ENCODE data around the gene F7. TPM values are rescaled to one million over a fixed set of nuclear protein-coding genes. Genes with fewer than 3 reads are reported as not detected.

F7 gene
- total and polyA plus RNA-seq, 9 of the 15 experiments (the other 6 are each of a cell fraction or from before 2014, with no cell fraction given) = not detected

DNA sequence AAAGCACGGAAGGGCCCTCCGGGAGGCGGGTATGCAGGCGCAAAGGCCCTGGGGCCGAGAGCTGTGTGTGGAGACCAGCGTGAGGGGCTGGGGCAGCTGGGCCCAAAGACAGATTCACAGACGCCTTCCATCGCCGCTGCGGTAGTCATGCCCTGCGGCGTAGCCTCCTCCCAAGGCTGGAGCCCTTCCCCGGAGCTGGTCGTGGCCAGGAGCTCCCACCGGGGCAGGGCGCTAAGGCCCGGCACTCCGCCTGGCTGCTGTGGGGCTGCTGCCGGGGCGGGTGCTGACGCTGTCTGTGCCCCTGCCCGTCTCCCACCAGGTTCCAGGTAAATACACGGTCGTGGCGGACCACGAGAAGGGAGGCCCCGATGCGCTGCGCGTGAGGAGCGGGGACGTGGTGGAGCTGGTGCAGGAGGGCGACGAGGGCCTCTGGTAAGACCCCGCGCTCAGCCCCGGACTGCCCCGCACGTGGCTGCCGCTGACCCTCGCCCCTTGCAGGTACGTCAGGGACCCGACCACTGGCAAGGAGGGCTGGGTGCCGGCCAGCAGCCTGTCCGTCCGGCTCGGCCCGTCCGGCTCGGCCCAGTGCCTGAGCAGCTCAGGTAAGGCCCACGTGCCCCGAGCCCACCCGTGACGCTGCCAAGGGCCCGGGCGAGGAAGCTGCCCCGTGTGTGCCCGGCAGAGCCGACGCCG, 9.4 kb upstream of the F7 start:
- Histone ChIP-seq H4K20me1 (replicated peaks; ENCODE audit: control insufficient read depth, insufficient read depth, low read length) (no peaks in the 10 kb centered on the region; the same call in 1 of the 2 replicates), H3K9me3 (replicated peaks; ENCODE audit: control insufficient read depth, insufficient read depth, low read depth, low read length) (no peaks in the 10 kb centered on the region), H3K79me2 (ENCODE audit: control insufficient read depth, insufficient read depth, low read length) (no peaks in the 10 kb centered on the region), H3K4me1 (replicated peaks in 1 of 2; ENCODE audit: control insufficient read depth in 2 of 2, insufficient read depth in 2 of 2, low read length in 2 of 2) (peaks cover 0 to 8% of the 10 kb centered on the region in 2 experiments; a peak in 1 of 5 replicates), H3K27me3 (ENCODE audit: control insufficient read depth in 2 of 2, insufficient read depth in 2 of 2, low read length in 2 of 2) (peaks cover 40 to 84% of the 10 kb centered on the region in 2 experiments), H3K27ac (ENCODE audit: extremely low read depth, low read depth, low read length) (no peak overlapping the region), H2AFZ (ENCODE audit: low read depth, low read length) (no peak overlapping the region), H3K9me1 (ENCODE audit: control insufficient read depth, insufficient read depth, low read length) (no peaks in the 10 kb centered on the region), H3K9ac (ENCODE audit: insufficient read depth in 1 of 2, low read depth in 2 of 2, low read length in 2 of 2) (no peak overlapping the region), H3K4me2 (ENCODE audit: insufficient read depth, low read length) (no peak overlapping the region), H3K4me3 (no peak overlapping the region), H3K36me3 (ENCODE audit: control insufficient read depth, insufficient read depth, low read length) (no peaks in the 10 kb centered on the region)
- no peak for FAIRE-seq
- CTCF ChIA-PET (ENCODE audit: low intra/inter-chr PET ratio) = no interaction called here
- BruUV-seq (replicated peaks) = no TSS peak
- WGBS (ENCODE audit: insufficient coverage, low coverage, missing lambda C conversion rate) = 4% methylated on average over 20 of the region's 61 CpGs
- POLR2A ChIA-PET = no interaction called here
- TF ChIP-seq, protein P1, sequence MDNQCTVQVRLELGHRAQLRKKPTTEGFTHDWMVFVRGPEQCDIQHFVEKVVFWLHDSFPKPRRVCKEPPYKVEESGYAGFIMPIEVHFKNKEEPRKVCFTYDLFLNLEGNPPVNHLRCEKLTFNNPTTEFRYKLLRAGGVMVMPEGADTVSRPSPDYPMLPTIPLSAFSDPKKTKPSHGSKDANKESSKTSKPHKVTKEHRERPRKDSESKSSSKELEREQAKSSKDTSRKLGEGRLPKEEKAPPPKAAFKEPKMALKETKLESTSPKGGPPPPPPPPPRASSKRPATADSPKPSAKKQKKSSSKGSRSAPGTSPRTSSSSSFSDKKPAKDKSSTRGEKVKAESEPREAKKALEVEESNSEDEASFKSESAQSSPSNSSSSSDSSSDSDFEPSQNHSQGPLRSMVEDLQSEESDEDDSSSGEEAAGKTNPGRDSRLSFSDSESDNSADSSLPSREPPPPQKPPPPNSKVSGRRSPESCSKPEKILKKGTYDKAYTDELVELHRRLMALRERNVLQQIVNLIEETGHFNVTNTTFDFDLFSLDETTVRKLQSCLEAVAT (IDR thresholded peaks at IDR 0.05) = no peak
- no peak for TF ChIP-seq NR3C1 (CRISPR knock-in tag; IDR thresholded peaks at IDR 0.05)
- DNase-seq (ENCODE audit: extremely low read depth in 1 of 4, low spot score in 3 of 4) = no peak
- no peak for ATAC-seq
- in situ Hi-C loops (cut with MboI) (no loop called here), intact Hi-C loops (cut with micrococcal nuclease) (no loop called here)

DNA sequence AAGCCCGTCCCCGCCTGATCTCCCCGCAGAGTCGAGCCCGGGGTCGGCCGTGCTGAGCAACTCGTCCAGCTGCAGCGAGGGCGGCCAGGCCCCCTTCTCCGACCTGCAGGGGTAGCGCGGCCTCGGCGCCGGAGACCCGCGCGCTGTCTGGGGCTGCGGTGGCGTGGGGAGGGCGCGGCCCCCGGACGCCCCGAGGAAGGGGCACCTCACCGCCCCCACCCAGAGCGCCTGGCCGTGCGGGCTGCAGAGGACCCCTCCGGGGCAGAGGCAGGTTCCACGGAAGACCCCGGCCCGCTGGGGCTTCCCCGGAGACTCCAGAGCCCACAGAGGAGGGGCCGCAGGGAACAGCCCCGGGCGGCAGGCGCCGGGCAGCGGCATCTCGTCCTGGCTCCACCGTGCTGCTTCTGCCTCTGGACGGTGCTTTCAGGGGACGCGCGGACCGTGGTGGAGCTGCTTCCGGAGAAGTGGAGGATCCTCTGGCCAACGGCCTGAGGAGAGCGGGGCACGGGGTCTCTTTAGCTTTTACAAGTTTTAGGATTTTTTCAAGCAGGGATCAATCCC, 8.8 kb upstream of the F7 start:
- Histone ChIP-seq H3K27me3 (ENCODE audit: control insufficient read depth in 2 of 2, insufficient read depth in 2 of 2, low read length in 2 of 2) (peaks cover 35 to 80% of the 10 kb centered on the region in 2 experiments), H3K27ac (ENCODE audit: extremely low read depth, low read depth, low read length) (no peak overlapping the region), H2AFZ (ENCODE audit: low read depth, low read length) (no peak overlapping the region), H4K20me1 (replicated peaks; ENCODE audit: control insufficient read depth, insufficient read depth, low read length) (no peaks in the 10 kb centered on the region; the same call in 1 of the 2 replicates), H3K9ac (ENCODE audit: insufficient read depth in 1 of 2, low read depth in 2 of 2, low read length in 2 of 2) (no peak overlapping the region), H3K9me3 (replicated peaks; ENCODE audit: control insufficient read depth, insufficient read depth, low read depth, low read length) (no peaks in the 10 kb centered on the region), H3K36me3 (ENCODE audit: control insufficient read depth, insufficient read depth, low read length) (no peaks in the 10 kb centered on the region), H3K4me2 (ENCODE audit: insufficient read depth, low read length) (no peak overlapping the region), H3K4me1 (replicated peaks in 1 of 2; ENCODE audit: control insufficient read depth in 2 of 2, insufficient read depth in 2 of 2, low read length in 2 of 2) (peaks cover 0 to 8% of the 10 kb centered on the region in 2 experiments; a peak in 1 of 5 replicates), H3K4me3 (no peak overlapping the region), H3K79me2 (ENCODE audit: control insufficient read depth, insufficient read depth, low read length) (no peaks in the 10 kb centered on the region), H3K9me1 (ENCODE audit: control insufficient read depth, insufficient read depth, low read length) (no peaks in the 10 kb centered on the region)
- POLR2A ChIA-PET = no interaction called here
- DNase-seq (ENCODE audit: extremely low read depth in 1 of 4, low spot score in 3 of 4) (no peak), FAIRE-seq (no peak), ATAC-seq (no peak)
- 38% methylated on average over 11 of the region's 52 CpGs for WGBS (ENCODE audit: insufficient coverage, low coverage, missing lambda C conversion rate)
- in situ Hi-C loops (cut with MboI) (no loop called here), intact Hi-C loops (cut with micrococcal nuclease) (no loop called here)
- CTCF ChIA-PET (ENCODE audit: low intra/inter-chr PET ratio) = no interaction called here
- BruUV-seq (replicated peaks) = no TSS peak
- TF ChIP-seq, protein P2, sequence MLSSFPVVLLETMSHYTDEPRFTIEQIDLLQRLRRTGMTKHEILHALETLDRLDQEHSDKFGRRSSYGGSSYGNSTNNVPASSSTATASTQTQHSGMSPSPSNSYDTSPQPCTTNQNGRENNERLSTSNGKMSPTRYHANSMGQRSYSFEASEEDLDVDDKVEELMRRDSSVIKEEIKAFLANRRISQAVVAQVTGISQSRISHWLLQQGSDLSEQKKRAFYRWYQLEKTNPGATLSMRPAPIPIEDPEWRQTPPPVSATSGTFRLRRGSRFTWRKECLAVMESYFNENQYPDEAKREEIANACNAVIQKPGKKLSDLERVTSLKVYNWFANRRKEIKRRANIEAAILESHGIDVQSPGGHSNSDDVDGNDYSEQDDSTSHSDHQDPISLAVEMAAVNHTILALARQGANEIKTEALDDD (IDR thresholded peaks at IDR 0.05) = no peak
- no peak for TF ChIP-seq MTF1 (CRISPR knock-in tag; IDR thresholded peaks at IDR 0.05; ENCODE audit: borderline replicate concordance)
